Breast epithelium (tissue), 3 donors: ENCODE results near the gene NSMCE1.

Experiments
- POLR2AphosphoS5 ChIP-seq, 3 donors: sonication (generic); formaldehyde crosslinking; IDR thresholded peaks; one replicate each; pipeline ENCODE4 v1.6.1; 2017; ENCODE audit warnings: antibody characterized with exemption in 3 of 3
- TF ChIP-seq, protein P1 (sequence below), 3 donors: fragments of 450-650 bp; IDR thresholded peaks; one replicate each; pipeline ENCODE4 v1.5.1; 2016 to 2017; ENCODE audit warnings: antibody characterized with exemption in 3 of 3, mild to moderate bottlenecking in 3 of 3, moderate library complexity in 3 of 3

DNA sequence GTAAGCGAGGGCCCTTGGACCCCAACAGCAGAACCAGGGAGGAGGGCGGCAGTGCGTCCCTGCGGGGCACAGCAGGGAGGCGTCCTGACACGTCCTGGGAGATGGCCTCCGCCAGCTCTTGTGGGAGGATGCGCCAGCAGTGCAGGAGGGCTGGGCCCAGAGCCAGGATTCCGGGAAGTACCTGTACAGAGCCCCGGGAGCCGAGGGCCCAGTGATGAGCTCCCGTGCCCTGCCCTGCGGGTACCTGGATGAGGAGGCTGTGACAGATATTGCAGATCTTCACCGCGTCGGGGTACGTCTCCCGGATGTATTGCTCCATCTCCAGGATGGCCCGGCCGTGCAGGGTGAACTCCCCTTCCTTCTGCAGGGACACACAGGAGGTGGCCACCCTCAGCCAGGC is 42.1 kb downstream of the NSMCE1 start:
- TF ChIP-seq, protein P1, sequence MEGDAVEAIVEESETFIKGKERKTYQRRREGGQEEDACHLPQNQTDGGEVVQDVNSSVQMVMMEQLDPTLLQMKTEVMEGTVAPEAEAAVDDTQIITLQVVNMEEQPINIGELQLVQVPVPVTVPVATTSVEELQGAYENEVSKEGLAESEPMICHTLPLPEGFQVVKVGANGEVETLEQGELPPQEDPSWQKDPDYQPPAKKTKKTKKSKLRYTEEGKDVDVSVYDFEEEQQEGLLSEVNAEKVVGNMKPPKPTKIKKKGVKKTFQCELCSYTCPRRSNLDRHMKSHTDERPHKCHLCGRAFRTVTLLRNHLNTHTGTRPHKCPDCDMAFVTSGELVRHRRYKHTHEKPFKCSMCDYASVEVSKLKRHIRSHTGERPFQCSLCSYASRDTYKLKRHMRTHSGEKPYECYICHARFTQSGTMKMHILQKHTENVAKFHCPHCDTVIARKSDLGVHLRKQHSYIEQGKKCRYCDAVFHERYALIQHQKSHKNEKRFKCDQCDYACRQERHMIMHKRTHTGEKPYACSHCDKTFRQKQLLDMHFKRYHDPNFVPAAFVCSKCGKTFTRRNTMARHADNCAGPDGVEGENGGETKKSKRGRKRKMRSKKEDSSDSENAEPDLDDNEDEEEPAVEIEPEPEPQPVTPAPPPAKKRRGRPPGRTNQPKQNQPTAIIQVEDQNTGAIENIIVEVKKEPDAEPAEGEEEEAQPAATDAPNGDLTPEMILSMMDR (IDR thresholded peaks at IDR 0.05), result no peak
- TF ChIP-seq POLR2AphosphoS5 (IDR thresholded peaks at IDR 0.05), result no peak
